Lower leg skin (tissue), 4 donors: ENCODE results near the gene CPAMD8. TPM values are rescaled to one million over a fixed set of nuclear protein-coding genes. Genes with fewer than 3 reads are reported as not detected.
"Not testable (repeated sequence)": the region's sequence is repeated elsewhere in the genome, so short reads cannot be mapped to it uniquely, and the experiment has no call there.

ENCODE experiments used
- DNase-seq, 2 donors: peaks; one replicate each; pipeline ENCODE4 v3.0.0-alpha.2; 2019; ENCODE audit warnings: low spot score in 2 of 2
- H3K4me3 ChIP-seq: fragments of 200-600 bp; sonication (generic); 2 replicates; pipeline ENCODE4 v1.5.1; 2017; ENCODE audit warnings: mild to moderate bottlenecking, low read depth; ENCODE audit not compliant: poor library complexity, severe bottlenecking
- POLR2A ChIP-seq, 2 donors: fragments of 450-650 bp; IDR thresholded peaks; one replicate each; pipeline ENCODE4 v1.6.1; 2016 to 2017; ENCODE audit warnings: antibody characterized with exemption in 2 of 2, mild to moderate bottlenecking in 1 of 2, moderate library complexity in 1 of 2
- WGBS, 2 donors: methylation state at CpG; one replicate each; pipeline ENCODE4 v1.1.5; 2018; 5-methylcytosine and 5-hydroxymethylcytosine counted together
- intact Hi-C: fragments of 100-400 bp; cut with DNase I; formaldehyde crosslinking; loops from one replicate; pipeline ENCODE4 v1.15.0; 2023; ENCODE audit warnings: low total_unique reads
- total RNA-seq, 4 donors: library from RNA; depleted of rRNA; stranded (reverse); fragments of >200 nt; gene quantifications; one replicate each; pipeline ENCODE4 v1.1.0, GENCODE V29; 2016
- TF ChIP-seq, protein P1 (sequence below), 3 donors: fragments of 450-650 bp; IDR thresholded peaks; one replicate each; pipeline ENCODE4 v1.5.1; 2016; ENCODE audit warnings: antibody characterized with exemption in 3 of 3, mild to moderate bottlenecking in 3 of 3, moderate library complexity in 2 of 3

The CPAMD8 gene
- total RNA-seq, 4 donors from 2014 or later, result 8.1 to 14.0 (median 13.0) TPM

DNA sequence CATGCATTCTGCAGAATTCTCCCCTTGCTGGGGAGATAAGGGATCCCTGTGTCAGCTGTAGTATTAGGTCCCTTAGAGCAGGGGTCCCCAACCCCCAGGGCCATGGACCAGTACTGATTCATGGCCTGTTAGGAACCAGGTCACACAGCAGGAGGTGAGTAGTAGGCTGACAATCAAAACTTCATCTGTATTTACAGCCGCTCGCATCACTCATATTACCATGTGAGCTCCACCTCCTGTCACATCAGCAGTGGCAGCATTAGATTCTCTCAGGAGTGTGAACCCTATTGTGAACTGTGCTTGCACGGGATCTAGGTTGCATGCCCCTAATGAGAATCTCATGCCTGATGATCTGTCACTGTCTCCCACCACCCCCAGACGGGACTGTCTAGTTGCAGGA is 37.9 kb downstream of the CPAMD8 start:
- intact Hi-C loops, result no loop called here

DNA sequence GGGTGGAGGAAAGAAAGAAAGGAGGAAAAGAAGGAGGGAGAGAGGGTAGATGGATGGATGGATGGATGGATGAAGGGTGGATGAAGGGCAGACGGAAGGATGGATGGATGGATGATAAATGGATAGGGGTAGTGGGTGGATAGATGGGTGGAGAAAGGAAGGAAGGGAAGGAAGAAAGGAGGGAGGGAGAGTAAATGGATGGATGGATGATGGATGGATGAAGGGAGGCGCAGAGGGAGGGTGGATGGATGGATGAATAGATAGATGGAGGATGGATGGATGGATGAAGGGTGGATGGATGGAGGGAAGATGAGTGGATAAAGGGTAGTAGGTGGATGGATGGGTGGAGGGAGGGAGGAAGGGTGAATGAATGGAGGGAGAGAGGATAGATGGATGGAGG is 41.2 kb downstream of the CPAMD8 start:
- intact Hi-C loops, result no loop called here
- H3K4me3 ChIP-seq, result no peak overlapping the region
- TF ChIP-seq, protein P1, sequence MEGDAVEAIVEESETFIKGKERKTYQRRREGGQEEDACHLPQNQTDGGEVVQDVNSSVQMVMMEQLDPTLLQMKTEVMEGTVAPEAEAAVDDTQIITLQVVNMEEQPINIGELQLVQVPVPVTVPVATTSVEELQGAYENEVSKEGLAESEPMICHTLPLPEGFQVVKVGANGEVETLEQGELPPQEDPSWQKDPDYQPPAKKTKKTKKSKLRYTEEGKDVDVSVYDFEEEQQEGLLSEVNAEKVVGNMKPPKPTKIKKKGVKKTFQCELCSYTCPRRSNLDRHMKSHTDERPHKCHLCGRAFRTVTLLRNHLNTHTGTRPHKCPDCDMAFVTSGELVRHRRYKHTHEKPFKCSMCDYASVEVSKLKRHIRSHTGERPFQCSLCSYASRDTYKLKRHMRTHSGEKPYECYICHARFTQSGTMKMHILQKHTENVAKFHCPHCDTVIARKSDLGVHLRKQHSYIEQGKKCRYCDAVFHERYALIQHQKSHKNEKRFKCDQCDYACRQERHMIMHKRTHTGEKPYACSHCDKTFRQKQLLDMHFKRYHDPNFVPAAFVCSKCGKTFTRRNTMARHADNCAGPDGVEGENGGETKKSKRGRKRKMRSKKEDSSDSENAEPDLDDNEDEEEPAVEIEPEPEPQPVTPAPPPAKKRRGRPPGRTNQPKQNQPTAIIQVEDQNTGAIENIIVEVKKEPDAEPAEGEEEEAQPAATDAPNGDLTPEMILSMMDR (IDR thresholded peaks at IDR 0.05), result no peak
- TF ChIP-seq POLR2A (IDR thresholded peaks at IDR 0.05), result no peak
- no peak for DNase-seq
- WGBS, 2 donors, result 96 to 97% methylated on average over 2 of the region's 2 CpGs

More for the DNA sequence above, 37.9 kb downstream of the CPAMD8 start:
- 78 to 86% methylated on average over 4 of the region's 4 CpGs for WGBS, 2 donors
- no peak for DNase-seq
- no peak overlapping the region for H3K4me3 ChIP-seq
- TF ChIP-seq POLR2A (IDR thresholded peaks at IDR 0.05), result no peak
- TF ChIP-seq, protein P1 (IDR thresholded peaks at IDR 0.05), result no peak

DNA sequence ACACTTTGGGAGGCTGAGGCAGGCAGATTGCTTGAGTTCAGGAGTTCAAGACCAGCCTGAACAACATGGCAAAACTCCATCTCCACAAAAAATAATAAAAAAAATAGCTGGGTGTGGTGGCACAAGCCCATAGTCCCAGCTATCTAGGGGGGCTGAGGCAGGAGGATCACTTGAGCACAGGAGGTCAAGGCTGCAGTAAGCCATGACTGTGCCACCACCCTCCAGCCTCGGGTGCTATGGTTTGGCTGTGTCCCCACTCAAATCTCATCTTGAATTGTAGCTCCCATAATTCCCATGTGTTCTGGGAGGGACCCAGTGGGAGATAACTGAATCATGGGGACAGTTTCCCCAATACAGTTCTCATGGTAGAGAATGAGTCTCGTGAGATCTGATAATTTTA is 44.0 kb downstream of the CPAMD8 start:
- peak in 1 of 2 donors; percentile 3 for DNase-seq
- WGBS, 2 donors, result 82 to 92% methylated on average over 2 of the region's 2 CpGs
- H3K4me3 ChIP-seq, intact Hi-C loops: not testable (repeated sequence)

DNA sequence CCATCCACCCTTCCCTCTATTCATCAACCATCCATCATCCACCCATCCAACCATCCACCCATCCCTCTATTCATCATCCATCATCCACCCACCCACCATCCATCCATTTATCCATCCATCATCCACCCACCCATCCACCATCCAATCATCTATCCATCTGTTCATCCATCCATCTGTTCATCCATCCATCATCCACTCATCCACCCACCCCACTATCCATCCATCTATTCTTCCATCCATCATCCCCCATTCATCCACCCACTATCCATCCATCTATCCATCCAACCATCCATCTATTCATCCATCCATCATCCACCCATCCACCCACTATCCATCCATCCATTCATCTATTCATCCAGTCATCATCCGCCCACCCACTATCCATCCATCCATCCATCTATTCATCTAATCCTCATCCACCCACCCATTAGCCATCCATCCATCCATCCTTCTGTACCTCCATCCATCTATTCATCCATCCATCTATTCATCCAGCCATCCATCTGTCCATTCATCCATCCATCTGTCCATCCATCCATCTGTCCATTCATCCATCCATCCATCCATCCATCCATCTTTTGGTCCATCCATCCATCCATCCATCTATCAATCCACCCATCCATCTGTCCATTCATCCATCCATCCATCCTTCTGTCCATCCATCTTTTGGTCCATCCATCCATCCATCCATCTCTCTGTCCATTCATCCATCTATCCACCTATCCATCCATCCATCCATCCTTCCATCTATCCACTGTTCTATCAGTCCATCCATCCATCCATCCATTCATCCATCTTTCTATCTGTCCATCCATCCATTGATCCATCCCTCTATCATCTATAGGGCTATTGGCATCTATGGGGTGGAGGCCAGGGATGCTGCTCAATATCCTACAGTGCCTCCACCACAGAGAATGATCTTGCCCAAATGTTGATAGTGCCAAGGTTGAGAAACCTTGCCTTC is 47.5 kb downstream of the CPAMD8 start:
- intact Hi-C loops, result no loop called here
- TF ChIP-seq, protein P1 (IDR thresholded peaks at IDR 0.05), result no peak
- no peak for TF ChIP-seq POLR2A (IDR thresholded peaks at IDR 0.05)
- DNase-seq, result no peak
- no peak overlapping the region for H3K4me3 ChIP-seq
- WGBS, 2 donors, result 98 to 100% methylated on average over 1 of the region's 1 CpG

DNA sequence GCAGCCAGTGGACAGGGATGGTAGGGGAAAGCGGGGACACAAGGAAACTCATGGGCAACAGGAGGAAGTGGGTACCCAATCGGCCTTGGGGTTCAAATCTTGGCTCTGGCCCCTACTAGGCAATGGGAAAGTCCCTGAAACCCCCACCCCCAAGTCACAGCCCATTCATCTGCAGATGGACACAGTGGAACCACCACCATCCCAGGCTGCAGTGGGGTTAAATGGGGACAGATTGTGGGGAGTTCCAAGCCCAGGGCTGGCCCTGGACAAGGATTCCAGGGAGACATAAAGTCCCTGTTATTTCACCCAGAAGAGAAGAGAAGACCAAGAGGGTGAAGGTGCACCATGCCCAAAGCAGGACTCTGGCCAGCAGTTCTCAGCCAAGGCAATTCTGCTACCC is 48.5 kb downstream of the CPAMD8 start:
- intact Hi-C loops, result no loop called here
- DNase-seq, result no peak
- 80 to 82% methylated on average over 2 of the region's 2 CpGs for WGBS, 2 donors
- no peak for TF ChIP-seq POLR2A (IDR thresholded peaks at IDR 0.05)
- TF ChIP-seq, protein P1 (IDR thresholded peaks at IDR 0.05), result no peak
- H3K4me3 ChIP-seq, result no peak overlapping the region

DNA sequence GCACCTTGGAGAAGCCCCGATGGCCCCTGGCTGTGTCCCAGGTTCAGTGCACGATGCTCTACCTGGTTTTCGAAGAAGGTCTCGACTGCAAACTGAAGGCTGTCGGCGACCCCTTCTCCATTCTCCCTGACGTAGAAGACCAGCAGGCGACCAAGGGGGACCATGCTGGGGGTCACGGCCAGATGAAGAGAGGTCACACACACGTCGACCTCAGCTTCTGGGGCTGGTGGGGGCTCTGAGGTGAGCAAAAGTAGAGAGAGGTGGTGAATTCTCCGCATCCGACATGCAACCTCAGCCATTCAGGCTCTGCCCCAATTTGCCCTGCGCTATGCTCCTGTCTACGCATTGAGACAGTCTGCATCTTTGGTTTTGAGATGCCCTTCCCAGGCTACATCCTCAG is 49.3 kb downstream of the CPAMD8 start:
- peak in 1 of 2 donors; percentile 76 for DNase-seq
- H3K4me3 ChIP-seq, result no peak overlapping the region
- intact Hi-C loops, result no loop called here
- TF ChIP-seq, protein P1 (IDR thresholded peaks at IDR 0.05), result no peak
- WGBS, 2 donors, result 88 to 89% methylated on average over 15 of the region's 15 CpGs
